ENCODE data around the gene FEN1. TPM values are rescaled to one million over a fixed set of nuclear protein-coding genes. Genes with fewer than 3 reads are reported as not detected.

Gene FEN1
- total RNA-seq, 1 experiment from 2014 or later, result 86.1 TPM

DNA sequence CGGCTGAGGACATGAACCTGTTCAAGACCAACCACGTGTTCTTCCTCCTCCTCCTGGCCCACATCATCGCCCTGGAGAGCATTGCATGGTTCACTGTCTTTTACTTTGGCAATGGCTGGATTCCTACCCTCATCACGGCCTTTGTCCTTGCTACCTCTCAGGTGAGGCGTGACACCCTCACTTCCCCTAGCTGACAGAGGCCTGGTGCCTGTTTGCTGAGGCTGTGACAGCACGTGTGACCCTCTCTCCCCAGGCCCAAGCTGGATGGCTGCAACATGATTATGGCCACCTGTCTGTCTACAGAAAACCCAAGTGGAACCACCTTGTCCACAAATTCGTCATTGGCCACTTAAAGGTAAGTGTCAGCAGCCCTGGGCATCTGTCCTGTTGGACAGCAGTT lies 47.7 kb downstream of the FEN1 start:
- H3K9me3 Mint-ChIP-seq (ENCODE audit: unreplicated experiment), result no peaks in the 10 kb centered on the region
- CTCF ChIA-PET, result no interaction called here
- Histone ChIP-seq H3K9me3 (no peaks in the 10 kb centered on the region), H3K4me3 (ENCODE audit: low read depth, low read length) (no peak overlapping the region), H3K27me3 (replicated peaks; ENCODE audit: control insufficient read depth, insufficient read depth, low read length) (no peaks in the 10 kb centered on the region), H3K4me1 (no peaks in the 10 kb centered on the region), H3K36me3 (ENCODE audit: control insufficient read depth, insufficient read depth, low read length) (peaks cover 2% of the 10 kb centered on the region; the same call in 1 of the 2 replicates)
- H3K27me3 Mint-ChIP-seq (ENCODE audit: insufficient read depth, unreplicated experiment), result no peaks in the 10 kb centered on the region
- no peak for DNase-seq
- intact Hi-C loops (cut with micrococcal nuclease; ENCODE audit: unreplicated experiment), result no loop called here
- H3K27ac Mint-ChIP-seq (ENCODE audit: unreplicated experiment), result no peak overlapping the region
- no peaks in the 10 kb centered on the region for H3K4me1 Mint-ChIP-seq (ENCODE audit: low read depth, unreplicated experiment)
- POLR2A ChIA-PET, result no interaction called here
- TF ChIP-seq, protein P1, sequence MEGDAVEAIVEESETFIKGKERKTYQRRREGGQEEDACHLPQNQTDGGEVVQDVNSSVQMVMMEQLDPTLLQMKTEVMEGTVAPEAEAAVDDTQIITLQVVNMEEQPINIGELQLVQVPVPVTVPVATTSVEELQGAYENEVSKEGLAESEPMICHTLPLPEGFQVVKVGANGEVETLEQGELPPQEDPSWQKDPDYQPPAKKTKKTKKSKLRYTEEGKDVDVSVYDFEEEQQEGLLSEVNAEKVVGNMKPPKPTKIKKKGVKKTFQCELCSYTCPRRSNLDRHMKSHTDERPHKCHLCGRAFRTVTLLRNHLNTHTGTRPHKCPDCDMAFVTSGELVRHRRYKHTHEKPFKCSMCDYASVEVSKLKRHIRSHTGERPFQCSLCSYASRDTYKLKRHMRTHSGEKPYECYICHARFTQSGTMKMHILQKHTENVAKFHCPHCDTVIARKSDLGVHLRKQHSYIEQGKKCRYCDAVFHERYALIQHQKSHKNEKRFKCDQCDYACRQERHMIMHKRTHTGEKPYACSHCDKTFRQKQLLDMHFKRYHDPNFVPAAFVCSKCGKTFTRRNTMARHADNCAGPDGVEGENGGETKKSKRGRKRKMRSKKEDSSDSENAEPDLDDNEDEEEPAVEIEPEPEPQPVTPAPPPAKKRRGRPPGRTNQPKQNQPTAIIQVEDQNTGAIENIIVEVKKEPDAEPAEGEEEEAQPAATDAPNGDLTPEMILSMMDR (IDR thresholded peaks at IDR 0.05; ENCODE audit: insufficient read depth in 1 of 2, low read depth in 1 of 2, low read length in 1 of 2, severe bottlenecking in 1 of 2, unreplicated experiment in 1 of 2), result no peak
- peaks cover 11% of the 10 kb centered on the region for H3K36me3 Mint-ChIP-seq (ENCODE audit: insufficient read depth, unreplicated experiment)
- no peak overlapping the region for H3K4me3 Mint-ChIP-seq (ENCODE audit: unreplicated experiment)
- BruUV-seq (replicated peaks), result no TSS peak

DNA sequence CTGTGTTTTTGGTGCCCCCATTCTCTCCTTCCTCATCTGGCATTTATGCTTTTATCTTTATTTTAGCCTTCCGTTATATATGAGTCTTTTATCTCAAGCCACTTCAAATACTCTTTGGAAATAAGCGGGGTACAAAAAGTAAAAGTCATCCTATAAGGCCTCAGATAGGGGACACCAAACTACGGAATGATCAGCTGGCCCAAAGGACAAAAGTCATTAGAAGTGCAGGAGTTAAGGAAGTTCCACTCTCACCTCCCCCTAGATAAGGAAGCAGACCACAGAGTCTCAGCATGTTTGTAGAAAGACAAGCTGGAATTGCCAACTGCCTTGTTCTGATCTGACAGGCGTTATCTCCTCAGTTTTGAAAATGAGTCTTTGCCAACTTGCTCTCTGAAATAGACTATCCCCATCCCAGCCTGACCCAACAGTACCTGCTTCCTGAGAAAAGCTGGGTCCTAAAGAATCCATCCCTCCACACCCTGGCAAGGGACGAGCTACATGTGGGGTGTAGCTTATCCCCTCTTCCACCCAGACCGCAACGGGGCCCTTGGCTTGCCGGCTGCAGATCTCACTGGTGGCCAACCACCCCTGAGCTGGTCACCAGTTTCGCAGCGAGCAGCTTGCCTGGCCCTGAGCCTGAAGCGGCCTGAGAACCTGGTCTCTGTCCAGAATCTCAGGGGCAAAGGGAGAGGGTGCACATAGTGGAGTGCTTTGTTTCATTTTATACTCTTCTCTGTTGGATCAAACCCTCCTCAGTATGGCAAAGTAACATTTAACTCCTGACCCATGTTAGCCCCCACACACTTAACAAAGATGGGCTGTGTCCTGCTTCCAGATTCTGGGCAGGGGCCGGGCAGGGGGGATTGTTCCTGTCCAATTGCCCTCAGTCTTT lies 49.2 kb downstream of the FEN1 start:
- H3K4me1 Mint-ChIP-seq (ENCODE audit: low read depth, unreplicated experiment), result no peaks in the 10 kb centered on the region
- intact Hi-C loops (cut with micrococcal nuclease; ENCODE audit: unreplicated experiment), result no loop called here
- H3K4me1 ChIP-seq, result no peaks in the 10 kb centered on the region
- no peaks in the 10 kb centered on the region for H3K27me3 ChIP-seq (replicated peaks; ENCODE audit: control insufficient read depth, insufficient read depth, low read length)
- H3K36me3 ChIP-seq (ENCODE audit: control insufficient read depth, insufficient read depth, low read length), result peaks cover 2% of the 10 kb centered on the region; the same call in 1 of the 2 replicates
- ChIA-PET CTCF (no interaction called here), POLR2A (interaction anchor here (0.7 kb wide), 1 partner anchor 23 kb away, joined by 3 read pairs; no protein-coding TSS in a partner anchor)
- H3K27me3 Mint-ChIP-seq (ENCODE audit: insufficient read depth, unreplicated experiment), result no peaks in the 10 kb centered on the region
- H3K9me3 ChIP-seq, result no peaks in the 10 kb centered on the region
- no peaks in the 10 kb centered on the region for H3K9me3 Mint-ChIP-seq (ENCODE audit: unreplicated experiment)
- BruUV-seq (replicated peaks), result no TSS peak
- no peak for DNase-seq
- H3K27ac Mint-ChIP-seq (ENCODE audit: unreplicated experiment), result no peak overlapping the region
- H3K36me3 Mint-ChIP-seq (ENCODE audit: insufficient read depth, unreplicated experiment), result peaks cover 11% of the 10 kb centered on the region
- no peak overlapping the region for H3K4me3 ChIP-seq (ENCODE audit: low read depth, low read length)
- no peak overlapping the region for H3K4me3 Mint-ChIP-seq (ENCODE audit: unreplicated experiment)
- TF ChIP-seq, protein P1 (IDR thresholded peaks at IDR 0.05; ENCODE audit: insufficient read depth in 1 of 2, low read depth in 1 of 2, low read length in 1 of 2, severe bottlenecking in 1 of 2, unreplicated experiment in 1 of 2), result no peak

DNA sequence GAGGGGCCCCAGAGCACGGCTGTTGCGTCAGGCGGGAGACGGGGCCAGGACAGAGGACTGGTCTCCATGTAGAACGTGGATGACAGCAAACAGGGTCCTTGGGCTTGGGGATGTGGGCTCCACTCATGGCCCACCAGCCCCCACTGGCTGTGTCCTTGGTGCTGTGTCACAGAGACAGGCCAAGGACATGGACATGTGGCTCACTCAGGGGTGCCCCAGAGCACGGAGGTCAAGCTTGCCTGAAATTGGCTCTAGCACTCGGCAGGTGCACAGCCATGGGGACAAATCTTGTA lies 49.8 kb downstream of the FEN1 start:
- POLR2A ChIA-PET, result no interaction called here

More for the DNA sequence above, 49.8 kb downstream of the FEN1 start:
- peaks cover 11% of the 10 kb centered on the region for H3K36me3 Mint-ChIP-seq (ENCODE audit: insufficient read depth, unreplicated experiment)
- Histone ChIP-seq H3K9me3 (no peaks in the 10 kb centered on the region), H3K27me3 (replicated peaks; ENCODE audit: control insufficient read depth, insufficient read depth, low read length) (no peaks in the 10 kb centered on the region), H3K4me1 (no peaks in the 10 kb centered on the region), H3K4me3 (ENCODE audit: low read depth, low read length) (no peak overlapping the region), H3K36me3 (ENCODE audit: control insufficient read depth, insufficient read depth, low read length) (peaks cover 2% of the 10 kb centered on the region; the same call in 1 of the 2 replicates)
- no TSS peak for BruUV-seq (replicated peaks)
- H3K27me3 Mint-ChIP-seq (ENCODE audit: insufficient read depth, unreplicated experiment), result no peaks in the 10 kb centered on the region
- H3K27ac Mint-ChIP-seq (ENCODE audit: unreplicated experiment), result no peak overlapping the region
- H3K4me3 Mint-ChIP-seq (ENCODE audit: unreplicated experiment), result no peak overlapping the region
- H3K4me1 Mint-ChIP-seq (ENCODE audit: low read depth, unreplicated experiment), result no peaks in the 10 kb centered on the region
- CTCF ChIA-PET, result no interaction called here
- no peaks in the 10 kb centered on the region for H3K9me3 Mint-ChIP-seq (ENCODE audit: unreplicated experiment)
- intact Hi-C loops (cut with micrococcal nuclease; ENCODE audit: unreplicated experiment), result no loop called here
- TF ChIP-seq, protein P1 (IDR thresholded peaks at IDR 0.05; ENCODE audit: insufficient read depth in 1 of 2, low read depth in 1 of 2, low read length in 1 of 2, severe bottlenecking in 1 of 2, unreplicated experiment in 1 of 2), result no peak
- no peak for DNase-seq

Data from Caco-2 (cell line).